Right hindlimb (tissue), 1 donor: Measurements from ENCODE around the gene LRFN2.

Experiments used
- DNase-seq: peaks from one replicate; pipeline ENCODE4 v3.0.0-alpha.2; 2018

Gene LRFN2

GRCh38 chr6:40395698-40396076, 191.5 kb downstream of the LRFN2 start:
- no peak for DNase-seq

GRCh38 chr6:40395066-40395697, 192.0 kb downstream of the LRFN2 start:
- DNase-seq = no peak

DNA sequence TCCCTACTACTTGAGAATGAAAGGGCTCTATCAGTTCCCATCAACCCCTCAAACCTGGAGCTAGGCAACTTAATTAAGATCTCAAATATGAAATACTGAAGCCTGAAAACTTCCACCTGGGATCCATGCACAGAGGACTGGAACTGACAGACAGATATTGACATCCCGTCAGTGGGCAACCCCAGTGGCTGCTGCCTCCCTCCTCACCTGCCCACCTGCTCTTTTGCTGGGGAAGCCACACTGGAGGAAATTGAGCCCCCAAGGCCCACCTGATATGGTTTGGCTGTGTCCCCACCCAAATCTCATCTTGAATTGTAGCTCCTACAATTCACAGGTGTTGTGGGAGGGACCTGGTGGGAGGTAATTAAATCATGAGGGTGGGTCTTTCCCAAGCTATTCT, 192.8 kb downstream of the LRFN2 start:
- no peak for DNase-seq

GRCh38 chr6:40393641-40394040, 193.5 kb downstream of the LRFN2 start:
- no peak for DNase-seq

- no peak for DNase-seq
Observed at GRCh38 chr6:40392589-40392988, 194.6 kb downstream of the LRFN2 start.

DNA sequence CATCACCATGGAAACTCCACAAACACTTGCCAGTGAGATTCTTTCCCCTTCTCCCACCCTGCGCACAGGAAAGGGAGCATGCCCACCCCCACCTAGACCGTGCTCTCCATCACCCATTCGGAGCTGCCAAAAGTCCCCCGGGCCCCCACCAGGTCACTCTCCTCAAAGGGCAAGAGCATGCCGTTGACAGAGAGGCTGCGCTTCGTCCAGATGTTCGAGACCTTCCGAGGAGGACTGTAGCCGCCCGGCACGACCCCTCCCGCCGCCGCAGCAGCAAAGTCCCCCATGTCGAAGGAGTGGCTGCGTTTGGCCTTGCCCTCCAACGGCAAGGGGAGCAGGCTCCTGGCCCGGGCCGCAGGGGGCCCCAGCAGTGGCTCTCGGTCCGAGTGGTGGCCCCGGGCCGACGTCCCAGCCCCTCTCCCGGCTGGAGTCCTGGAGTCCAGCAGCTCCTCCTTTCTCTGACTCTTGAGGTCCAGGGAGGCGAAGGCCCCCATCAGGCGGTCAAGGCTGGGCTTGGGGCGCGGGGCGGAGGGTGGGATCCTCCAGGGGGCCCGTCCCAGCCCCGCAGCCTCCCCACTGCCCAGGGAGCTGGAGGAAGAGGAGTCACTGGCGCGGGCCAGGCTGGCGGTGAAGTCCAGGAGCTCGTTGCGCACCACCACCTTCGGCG, 195.2 kb downstream of the LRFN2 start:
- DNase-seq = no peak

DNA sequence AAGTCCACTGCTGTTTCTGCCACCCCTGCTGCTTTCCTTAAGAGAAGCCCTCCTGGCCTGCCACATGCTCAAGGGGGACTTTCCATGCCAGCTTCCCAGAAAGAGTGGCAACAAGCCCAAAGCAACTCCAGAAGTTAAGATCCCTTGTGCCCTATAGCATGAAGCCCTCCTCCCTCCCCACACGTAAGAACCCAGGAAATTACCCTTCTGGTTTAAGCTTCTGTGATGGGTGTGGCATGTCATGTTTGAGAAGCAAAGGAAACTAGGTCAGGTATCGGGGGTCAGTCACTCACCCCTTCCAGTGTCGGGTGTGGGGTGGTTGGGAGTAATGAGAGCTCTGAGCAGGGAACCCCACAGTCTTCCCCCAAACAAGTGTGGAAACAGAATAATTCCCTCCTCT, 196.1 kb downstream of the LRFN2 start:
- no peak for DNase-seq

DNA sequence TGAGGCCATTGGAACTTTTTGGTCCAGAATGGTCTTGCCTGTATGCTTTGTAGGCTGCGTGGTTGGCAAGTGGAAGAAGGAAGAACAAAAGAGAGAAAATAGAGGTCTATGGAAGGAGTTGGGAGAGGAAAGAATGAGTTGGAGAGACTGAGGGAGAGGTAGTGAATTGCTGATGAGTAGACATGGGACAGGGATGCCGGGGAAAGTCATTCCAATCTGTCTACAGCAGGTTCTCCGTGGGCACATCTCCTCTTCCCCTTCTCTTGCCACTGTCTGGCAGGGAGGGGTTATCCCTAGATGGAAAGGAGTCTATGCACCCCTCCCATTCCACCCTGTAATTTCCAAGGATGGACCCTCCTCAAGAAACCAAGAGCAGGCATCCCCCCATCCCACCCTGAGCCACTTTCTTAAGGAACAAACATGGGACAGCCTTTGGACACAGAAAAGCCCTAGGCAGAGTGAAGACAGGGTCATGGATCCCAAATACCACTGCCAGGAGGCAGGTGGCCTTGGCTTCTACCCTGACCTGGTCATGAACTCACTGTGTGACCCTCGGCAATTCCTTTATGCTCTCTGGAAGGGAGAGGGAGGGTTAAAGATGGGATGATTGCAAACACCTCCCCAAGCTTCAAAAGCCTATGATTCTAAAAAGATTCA, 196.9 kb downstream of the LRFN2 start:
- DNase-seq = no peak

- no peak for DNase-seq
Observed at GRCh38 chr6:40389254-40389653, 197.9 kb downstream of the LRFN2 start.

DNA sequence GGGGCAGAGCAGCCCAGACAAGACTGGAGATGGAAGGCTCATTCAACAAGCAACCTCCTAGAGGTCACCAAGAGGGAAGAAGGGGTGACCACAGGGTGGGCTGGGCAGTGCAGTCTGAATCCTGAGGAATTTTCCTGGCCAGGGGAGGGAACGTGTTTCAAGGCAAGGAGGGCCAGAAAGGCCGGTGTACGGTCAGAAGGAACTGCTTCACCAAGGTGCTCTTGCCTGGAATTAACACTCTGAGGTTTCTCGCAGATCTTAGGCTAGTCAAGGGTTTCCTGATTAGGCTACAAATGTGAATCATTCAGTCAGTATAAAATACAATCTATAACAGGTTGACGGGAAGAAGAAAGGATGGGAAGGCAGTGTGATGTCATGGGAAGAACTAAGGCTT, 199.3 kb downstream of the LRFN2 start:
- DNase-seq = no peak

DNA sequence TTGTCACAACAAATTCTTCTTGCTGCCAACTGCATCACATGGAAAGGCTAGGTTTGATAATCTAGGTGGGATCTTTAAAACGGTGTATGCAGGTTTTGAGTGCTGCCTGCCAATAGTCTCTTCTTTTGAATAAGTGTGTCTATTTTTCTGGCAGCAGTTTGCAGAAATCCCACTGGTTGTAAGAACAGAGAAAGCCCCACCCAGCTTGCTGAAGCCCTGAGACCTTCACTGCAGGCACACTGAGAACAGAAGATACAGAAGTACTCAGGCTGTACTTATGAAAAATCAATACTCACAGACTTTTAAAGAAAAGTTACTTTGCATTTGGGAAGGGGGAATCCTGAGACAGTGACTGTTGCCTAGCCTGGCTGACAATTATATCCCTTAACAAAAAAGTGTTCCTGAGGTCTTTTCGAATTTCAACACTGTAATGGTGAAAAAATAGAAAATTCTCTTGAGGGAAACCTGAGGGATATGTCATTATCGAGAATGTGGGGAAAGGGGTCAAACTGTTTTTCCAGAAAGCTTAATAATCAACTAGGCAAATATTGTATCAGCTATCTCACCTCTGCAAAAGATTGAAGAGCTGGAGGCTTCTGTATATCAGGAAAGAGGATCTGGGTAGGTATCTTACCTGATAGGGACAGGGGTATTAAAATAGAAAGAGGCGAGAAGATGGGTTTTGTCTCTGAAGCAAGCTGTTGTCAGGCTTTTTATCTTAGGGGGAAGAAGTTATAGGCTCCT, 199.9 kb downstream of the LRFN2 start:
- DNase-seq = no peak

GRCh38 chr6:40386200-40386599, 201.0 kb downstream of the LRFN2 start:
- no peak for DNase-seq

GRCh38 chr6:40383348-40384115, 203.6 kb downstream of the LRFN2 start:
- DNase-seq = no peak

DNA sequence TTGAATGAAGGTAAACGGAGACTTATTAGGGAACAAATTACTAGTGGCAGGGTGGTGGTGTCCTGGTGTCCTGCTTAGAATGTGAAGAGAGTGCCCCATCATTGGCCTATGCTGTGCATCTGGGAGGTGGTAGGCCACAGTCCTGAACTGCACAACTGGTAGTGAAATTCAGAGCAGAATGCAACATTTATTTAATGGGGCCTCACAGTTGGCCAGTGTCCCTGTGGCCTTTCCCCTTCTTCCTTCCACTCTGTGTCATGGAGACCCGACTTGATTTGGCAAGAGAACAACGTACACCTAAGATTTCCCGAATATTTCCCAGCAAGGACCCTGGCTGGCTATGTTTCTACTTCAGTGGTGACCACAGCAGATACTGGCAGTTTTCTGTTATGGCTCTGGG, 206.9 kb downstream of the LRFN2 start:
- DNase-seq = no peak

DNA sequence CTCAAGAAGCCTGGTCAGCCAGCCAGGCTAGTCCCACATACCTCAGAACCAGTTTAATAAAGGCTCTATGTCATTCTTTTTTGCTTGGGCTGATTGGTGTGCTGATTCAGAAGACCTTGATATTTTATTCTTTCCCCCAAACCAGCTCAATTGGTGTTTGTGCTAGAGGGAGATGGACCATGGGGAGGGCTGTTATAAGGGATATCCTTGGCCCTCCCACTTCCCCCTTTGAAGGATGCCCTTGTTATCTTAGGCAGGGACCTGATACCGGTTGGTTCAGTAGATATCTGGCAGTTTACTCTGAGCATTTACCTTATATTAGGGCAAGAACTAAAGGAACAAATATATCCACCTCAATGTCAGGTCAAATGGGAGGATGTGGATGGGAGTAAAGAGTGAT, 207.4 kb downstream of the LRFN2 start:
- DNase-seq = no peak

- DNase-seq = no peak
Observed at GRCh38 chr6:40378725-40379074, 208.5 kb downstream of the LRFN2 start.

DNA sequence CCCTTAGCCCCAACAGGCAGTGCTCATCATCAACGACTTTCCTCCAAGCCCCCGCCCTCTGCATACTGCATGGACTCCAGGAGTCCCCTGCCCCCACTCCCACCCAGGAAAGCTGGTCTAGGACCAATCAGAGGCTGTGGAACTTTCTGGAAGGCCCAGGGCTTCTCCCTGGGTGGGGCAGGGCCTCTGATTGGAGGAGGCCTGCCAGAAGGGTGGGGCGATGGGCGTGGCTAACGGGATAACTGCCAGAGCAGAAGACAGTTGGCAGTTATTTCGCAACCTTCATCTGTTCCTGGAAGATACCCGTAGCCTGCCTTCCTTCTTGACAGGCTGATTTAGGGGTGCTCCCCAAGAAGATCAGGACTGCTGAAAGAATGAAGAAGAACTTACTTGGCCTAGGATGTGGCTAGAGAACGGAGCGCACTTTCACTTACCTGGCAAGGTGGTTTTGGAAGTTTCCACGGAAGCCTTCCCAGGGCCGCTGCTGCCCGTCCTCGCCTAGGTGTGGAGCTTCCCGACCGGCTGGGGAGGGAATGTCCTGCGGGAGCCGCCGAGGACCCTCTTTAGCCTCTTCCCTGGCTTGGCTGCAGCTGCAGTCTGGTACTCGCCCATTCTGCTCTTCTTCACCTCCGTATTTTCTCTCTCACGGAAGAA, 209.0 kb downstream of the LRFN2 start:
- no peak for DNase-seq

GRCh38 chr6:40377173-40377806, 209.9 kb downstream of the LRFN2 start:
- no peak for DNase-seq

DNA sequence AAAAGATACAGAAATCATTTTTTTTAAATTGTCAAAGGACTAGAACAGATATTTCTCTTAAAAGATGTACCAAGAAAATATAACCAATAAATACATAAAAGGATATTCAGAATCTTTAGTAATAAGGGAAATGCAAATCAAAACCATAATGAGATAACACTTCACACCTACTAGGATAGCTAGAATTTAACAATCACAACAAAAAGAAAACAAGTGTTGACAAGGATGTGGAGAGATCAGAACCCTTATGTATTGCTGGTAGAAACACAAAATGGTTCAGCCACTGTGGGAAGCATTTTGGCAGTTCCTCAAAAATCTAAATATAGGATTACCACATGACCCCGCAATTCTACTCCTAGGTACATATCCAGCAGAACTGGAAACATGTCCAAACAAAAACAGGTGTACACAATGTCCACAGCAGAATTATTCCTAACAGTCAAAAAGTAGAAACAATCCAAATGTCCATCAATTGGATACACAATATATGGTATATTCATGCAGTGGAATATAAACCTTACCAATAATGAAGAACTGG, 211.0 kb downstream of the LRFN2 start:
- no peak for DNase-seq

DNA sequence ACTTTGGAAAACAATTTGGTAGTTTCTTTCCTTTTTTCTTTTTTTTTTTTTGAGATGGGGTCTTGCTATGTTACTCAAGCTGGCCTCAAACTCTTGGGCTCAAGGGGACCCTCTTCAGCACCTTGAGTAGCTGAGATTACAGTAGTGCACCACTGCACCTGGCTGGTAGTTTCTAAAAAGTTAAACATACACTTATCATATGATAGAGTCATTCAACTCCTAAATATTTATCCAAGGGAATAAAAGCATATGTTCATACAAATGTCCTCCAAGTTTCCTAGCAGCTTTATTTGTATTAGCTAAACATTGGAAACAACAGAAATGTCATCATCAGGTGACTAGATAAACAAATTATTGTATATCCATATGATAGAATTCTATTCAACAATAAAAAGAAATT, 213.9 kb downstream of the LRFN2 start:
- no peak for DNase-seq

DNA sequence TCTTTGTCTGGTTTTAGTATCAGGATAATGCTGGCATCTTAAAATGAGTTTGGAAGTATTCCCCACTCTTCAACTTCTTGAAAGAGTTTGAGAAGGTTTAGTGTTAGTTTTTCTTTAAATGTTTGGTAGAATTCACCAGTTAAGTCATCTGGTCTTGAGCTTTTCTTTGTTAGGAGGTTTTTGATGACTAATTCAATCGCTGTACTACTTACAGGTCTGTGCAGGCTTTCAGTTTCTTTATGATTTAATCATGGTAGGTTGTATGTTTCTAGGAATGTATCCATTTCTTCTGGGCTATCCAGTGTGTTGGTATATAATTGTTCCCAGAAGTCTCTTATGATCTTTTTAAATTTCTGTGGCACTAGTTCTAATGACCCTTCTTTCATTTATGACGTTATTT, 215.5 kb downstream of the LRFN2 start:
- DNase-seq = no peak

DNA sequence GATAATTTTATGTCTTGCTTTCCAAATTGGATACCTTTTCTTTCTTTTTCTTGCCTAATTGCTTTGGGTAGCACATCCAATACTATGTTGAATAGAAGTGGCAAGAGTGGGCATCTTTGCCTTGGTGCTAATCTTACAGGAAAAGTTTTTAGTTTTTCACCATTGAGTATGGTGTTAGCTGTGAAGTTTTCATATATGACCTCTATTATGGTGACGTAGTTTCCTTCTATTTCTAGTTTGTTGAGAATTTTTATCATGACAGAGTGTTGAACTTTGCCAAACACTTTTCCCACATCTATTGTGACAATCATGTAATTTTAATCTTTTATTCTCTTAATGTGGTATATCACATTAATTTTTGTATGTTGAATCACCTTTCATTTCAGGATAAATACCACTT, 216.1 kb downstream of the LRFN2 start:
- no peak for DNase-seq
